Esophagus muscularis mucosa (tissue), 4 donors: Measurements from ENCODE around the gene TNFRSF25. TPM values are rescaled to one million over a fixed set of nuclear protein-coding genes. Genes with fewer than 3 reads are reported as not detected.

Source experiments
- DNase-seq: peaks from one replicate; pipeline ENCODE4 v3.0.0-alpha.2; 2017; ENCODE audit errors: extremely low spot score
- H3K27ac ChIP-seq, 4 donors: fragments of 200-600 bp; sonication (generic); replicated peaks in 1 of 4; 1 replicate in 3 of 4; 2 replicates in 1 of 4; pipeline ENCODE4 v1.5.1; 2016 to 2019; ENCODE audit warnings: mild to moderate bottlenecking in 1 of 4
- H3K27me3 ChIP-seq, 4 donors: fragments of 200-600 bp; sonication (generic); one replicate each; pipeline versions ENCODE4 v1.5.1 to v1.6.0; 2016 to 2019
- H3K36me3 ChIP-seq, 4 donors: fragments of 200-600 bp; sonication (generic); one replicate each; pipeline ENCODE4 v1.5.1; 2016 to 2019
- H3K4me1 ChIP-seq, 4 donors: fragments of 200-600 bp; sonication (generic); one replicate each; pipeline ENCODE4 v1.5.1; 2016 to 2019
- H3K4me3 ChIP-seq, 4 donors: fragments of 200-600 bp; sonication (generic); 1 replicate in 2 of 4; 2 replicates in 2 of 4; pipeline ENCODE4 v1.5.1; 2016 to 2019; ENCODE audit warnings: mild to moderate bottlenecking in 4 of 4, moderate library complexity in 1 of 4
- H3K9me3 ChIP-seq, 4 donors: fragments of 200-600 bp; sonication (generic); 1 replicate in 3 of 4; 2 replicates in 1 of 4; pipeline ENCODE4 v1.5.1; 2016 to 2019
- EP300 ChIP-seq: sonication (generic); formaldehyde crosslinking; IDR thresholded peaks from one replicate; pipeline ENCODE4 v1.6.1; 2017; ENCODE audit warnings: antibody characterized with exemption
- POLR2A ChIP-seq: fragments of 450-650 bp; IDR thresholded peaks from one replicate; pipeline ENCODE4 v1.6.1; 2017; ENCODE audit warnings: antibody characterized with exemption, moderate library complexity, mild to moderate bottlenecking, low read depth
- POLR2AphosphoS5 ChIP-seq, 2 donors: sonication (generic); formaldehyde crosslinking; IDR thresholded peaks; one replicate each; pipeline ENCODE4 v1.6.1; 2017; ENCODE audit warnings: antibody characterized with exemption in 2 of 2
- WGBS: methylation state at CpG from one replicate; pipeline ENCODE4 v1.1.5; 2018; 5-methylcytosine and 5-hydroxymethylcytosine counted together
- intact Hi-C: fragments of 100-400 bp; cut with DNase I; formaldehyde crosslinking; loops from one replicate; pipeline ENCODE4 v1.15.1; 2023
- total RNA-seq, 4 donors: library from RNA; depleted of rRNA; stranded (reverse); fragments of >200 nt; gene quantifications; one replicate each; pipeline versions ENCODE4 v1.1.0 to v1.2.1, GENCODE V29; 2016
- TF ChIP-seq, protein P1 (sequence below), 3 experiments: fragments of 200-600 bp in 2 of 3; fragments of 450-650 bp in 1 of 3; sonication (generic) in 2 of 3; IDR thresholded peaks; one replicate each; pipeline ENCODE4 v1.5.1; 2017 to 2019; ENCODE audit warnings: antibody characterized with exemption in 3 of 3, mild to moderate bottlenecking in 2 of 3, moderate library complexity in 1 of 3

TNFRSF25 gene
- total RNA-seq, 4 donors from 2014 or later, result 2.5 to 9.1 (median 9.1) TPM

DNA sequence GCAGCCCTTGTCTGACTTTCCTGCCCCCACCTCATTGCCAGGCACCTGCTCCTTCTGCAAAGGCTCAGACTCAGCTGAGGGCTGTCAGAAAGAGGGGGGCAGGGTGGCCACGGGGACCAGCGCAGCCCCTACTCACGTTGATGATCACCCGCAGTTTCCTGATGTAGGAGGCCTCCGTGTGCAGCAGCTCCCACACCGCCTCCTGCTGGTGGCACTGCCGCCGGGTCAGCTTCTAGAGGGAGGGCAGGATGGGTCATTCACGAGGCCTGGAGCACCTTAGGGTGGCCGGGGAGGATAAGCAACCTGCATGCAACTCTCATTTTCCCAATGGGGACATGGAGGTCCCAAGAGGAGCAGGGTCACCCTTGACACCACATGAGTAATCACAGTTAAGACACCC, 6.4 kb upstream of the TNFRSF25 start:
- peaks cover 11 to 92% (median 73%) of the 10 kb centered on the region in 4 donors for H3K36me3 ChIP-seq
- DNase-seq, result no peak

DNA sequence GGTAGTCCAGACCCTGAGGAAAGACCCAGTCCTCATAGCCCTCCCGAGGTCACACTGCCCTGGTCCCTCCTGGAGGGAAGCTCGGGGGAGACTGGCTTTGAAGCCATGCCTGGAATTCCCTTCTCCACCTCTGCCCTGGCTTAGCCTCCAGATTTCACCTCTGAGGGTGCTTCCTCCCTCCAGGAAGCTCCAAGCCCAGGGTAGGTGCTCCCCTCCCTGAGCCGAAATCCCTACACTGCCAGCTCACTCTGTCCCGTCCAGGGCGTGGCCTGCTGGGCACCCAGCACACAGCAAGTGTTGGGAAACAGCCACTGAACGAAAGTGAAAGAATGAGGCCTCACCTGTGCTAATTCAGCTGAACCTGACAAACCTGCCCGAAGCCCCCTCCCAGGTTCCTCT, 6.0 kb upstream of the TNFRSF25 start:
- peaks cover 11 to 92% (median 77%) of the 10 kb centered on the region in 4 donors for H3K36me3 ChIP-seq
- no peak overlapping the region for H3K27ac ChIP-seq
- peaks cover 0 to 11% (median 0%) of the 10 kb centered on the region in 4 donors for H3K27me3 ChIP-seq
- peaks cover 0 to 7% (median 3%) of the 10 kb centered on the region in 4 donors for H3K4me1 ChIP-seq
- no peak for TF ChIP-seq EP300
- DNase-seq, result no peak
- H3K9me3 ChIP-seq, result no peaks in the 10 kb centered on the region
- no peak overlapping the region for H3K4me3 ChIP-seq
- intact Hi-C loops, result no loop called here
- 91% methylated on average over 5 of the region's 7 CpGs for WGBS

More for the DNA sequence above, 6.4 kb upstream of the TNFRSF25 start:
- H3K27ac ChIP-seq, result no peak overlapping the region
- 95% methylated on average over 6 of the region's 10 CpGs for WGBS
- TF ChIP-seq POLR2AphosphoS5 (IDR thresholded peaks at IDR 0.05), result no peak
- no peaks in the 10 kb centered on the region for H3K9me3 ChIP-seq
- no peak overlapping the region for H3K4me3 ChIP-seq
- peaks cover 0 to 7% (median 0%) of the 10 kb centered on the region in 4 donors for H3K27me3 ChIP-seq
- H3K4me1 ChIP-seq, result peaks cover 0 to 7% (median 3%) of the 10 kb centered on the region in 4 donors
- intact Hi-C loops, result no loop called here

DNA sequence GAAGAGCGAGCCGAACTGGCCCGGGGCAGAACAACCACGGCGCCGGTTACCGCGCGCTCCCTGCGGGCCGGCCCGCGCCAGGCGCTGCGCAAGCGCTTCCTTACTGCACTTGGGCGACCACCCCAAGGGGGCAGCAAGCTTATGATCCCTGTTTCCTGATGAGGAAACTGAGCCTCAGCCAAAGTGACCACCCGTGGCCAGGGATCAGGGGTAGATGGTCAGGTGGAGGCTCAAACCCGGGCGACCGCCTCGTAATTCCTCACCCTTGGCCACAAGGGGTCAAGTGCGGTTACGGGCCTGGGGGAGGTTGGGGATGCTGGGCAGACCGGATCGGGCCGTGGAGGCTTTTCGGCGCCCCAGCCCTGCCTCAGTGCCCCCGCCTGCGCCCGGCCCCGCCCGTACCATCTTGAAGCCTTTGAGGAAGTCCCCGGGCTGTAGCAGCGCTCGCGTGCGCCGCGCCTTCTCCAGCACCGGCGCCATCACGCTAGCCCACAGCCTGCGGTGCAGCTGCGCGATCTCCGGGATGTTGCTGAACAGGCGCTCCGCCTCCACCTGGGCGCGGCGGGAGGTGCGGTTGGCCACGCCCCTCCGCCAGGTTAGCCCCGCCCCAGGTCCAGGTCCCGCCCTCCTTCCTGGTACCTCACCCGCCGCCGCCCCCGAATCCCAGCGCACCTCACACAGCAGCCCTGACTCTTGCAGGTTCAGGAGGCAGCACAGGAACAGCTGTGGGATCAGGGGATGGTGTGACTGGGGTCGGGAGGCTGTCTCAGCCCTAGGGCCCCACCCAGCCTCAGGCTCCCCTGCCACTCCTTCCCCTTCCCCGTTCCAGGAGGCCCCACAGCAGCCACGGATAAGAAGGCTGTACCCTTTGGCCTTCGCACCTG, 5.4 kb upstream of the TNFRSF25 start:
- TF ChIP-seq EP300, result no peak
- no peak for TF ChIP-seq POLR2A
- no peak for TF ChIP-seq POLR2AphosphoS5 (IDR thresholded peaks at IDR 0.05)
- TF ChIP-seq, protein P1, sequence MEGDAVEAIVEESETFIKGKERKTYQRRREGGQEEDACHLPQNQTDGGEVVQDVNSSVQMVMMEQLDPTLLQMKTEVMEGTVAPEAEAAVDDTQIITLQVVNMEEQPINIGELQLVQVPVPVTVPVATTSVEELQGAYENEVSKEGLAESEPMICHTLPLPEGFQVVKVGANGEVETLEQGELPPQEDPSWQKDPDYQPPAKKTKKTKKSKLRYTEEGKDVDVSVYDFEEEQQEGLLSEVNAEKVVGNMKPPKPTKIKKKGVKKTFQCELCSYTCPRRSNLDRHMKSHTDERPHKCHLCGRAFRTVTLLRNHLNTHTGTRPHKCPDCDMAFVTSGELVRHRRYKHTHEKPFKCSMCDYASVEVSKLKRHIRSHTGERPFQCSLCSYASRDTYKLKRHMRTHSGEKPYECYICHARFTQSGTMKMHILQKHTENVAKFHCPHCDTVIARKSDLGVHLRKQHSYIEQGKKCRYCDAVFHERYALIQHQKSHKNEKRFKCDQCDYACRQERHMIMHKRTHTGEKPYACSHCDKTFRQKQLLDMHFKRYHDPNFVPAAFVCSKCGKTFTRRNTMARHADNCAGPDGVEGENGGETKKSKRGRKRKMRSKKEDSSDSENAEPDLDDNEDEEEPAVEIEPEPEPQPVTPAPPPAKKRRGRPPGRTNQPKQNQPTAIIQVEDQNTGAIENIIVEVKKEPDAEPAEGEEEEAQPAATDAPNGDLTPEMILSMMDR (IDR thresholded peaks at IDR 0.05), result no peak
- intact Hi-C loops, result no loop called here
- no peak overlapping the region for H3K4me3 ChIP-seq
- H3K36me3 ChIP-seq, result peaks cover 11 to 89% (median 77%) of the 10 kb centered on the region in 4 donors
- peaks cover 0 to 7% (median 3%) of the 10 kb centered on the region in 4 donors for H3K4me1 ChIP-seq
- no peaks in the 10 kb centered on the region for H3K9me3 ChIP-seq
- peaks cover 0 to 17% (median under 1%) of the 10 kb centered on the region in 4 donors for H3K27me3 ChIP-seq
- 90% methylated on average over 25 of the region's 67 CpGs for WGBS
- no peak overlapping the region for H3K27ac ChIP-seq
- DNase-seq, result no peak

DNA sequence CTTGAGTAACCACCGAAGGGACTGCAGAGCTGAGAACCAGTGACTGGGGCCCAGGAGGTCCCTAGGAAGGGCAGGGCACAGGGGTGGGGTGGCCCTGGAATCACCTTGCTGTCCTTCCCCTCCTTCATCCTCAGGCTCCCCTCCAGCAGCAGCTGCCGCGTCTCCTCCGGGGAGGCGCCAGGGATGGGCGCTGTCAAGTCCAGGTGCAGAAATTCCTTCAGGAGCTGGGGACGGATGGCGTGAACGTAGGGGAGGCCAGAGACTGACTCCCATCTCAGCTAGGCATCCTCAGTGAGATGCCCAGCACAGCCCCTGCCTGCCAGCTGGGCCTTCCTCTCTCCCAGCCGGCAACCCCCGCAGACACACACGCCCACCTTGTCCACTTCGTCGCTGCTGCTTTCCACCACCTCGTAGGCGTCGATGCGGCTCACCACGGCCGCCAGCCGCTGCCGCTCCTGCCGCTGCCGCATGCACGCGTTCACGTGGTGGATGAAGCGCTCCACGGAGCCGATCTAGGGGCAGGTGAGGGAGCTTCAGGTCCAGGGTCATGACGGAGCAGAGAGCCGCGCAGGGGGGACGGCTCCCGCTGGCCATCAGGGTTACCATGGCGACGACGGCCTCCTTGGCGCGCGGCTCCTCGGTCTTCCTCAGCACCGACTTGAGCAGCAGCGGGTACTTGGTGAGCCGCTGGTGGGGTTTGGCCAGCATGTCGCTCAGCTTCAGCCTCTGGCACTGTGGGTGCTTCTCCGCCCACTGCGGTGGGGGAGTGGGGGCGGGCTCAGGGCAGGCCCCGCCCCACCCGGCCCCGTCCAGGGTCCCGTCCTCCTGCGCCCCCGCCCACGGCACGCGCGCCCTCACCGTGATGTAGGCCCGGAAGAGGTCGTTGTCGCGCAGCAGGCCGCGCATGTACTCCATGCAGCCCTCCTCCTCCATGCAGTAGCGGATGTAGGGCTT, 4.4 kb upstream of the TNFRSF25 start:
- TF ChIP-seq EP300 (no peak), POLR2A (no peak), POLR2AphosphoS5 (IDR thresholded peaks at IDR 0.05) (no peak)
- TF ChIP-seq, protein P1 (IDR thresholded peaks at IDR 0.05), result no peak
- no peak for DNase-seq
- intact Hi-C loops, result no loop called here
- 84% methylated on average over 48 of the region's 67 CpGs for WGBS
- H3K4me3 ChIP-seq, result no peak overlapping the region
- no peaks in the 10 kb centered on the region for H3K9me3 ChIP-seq
- H3K4me1 ChIP-seq, result peaks cover 0 to 11% (median 4%) of the 10 kb centered on the region in 4 donors
- H3K36me3 ChIP-seq, result peaks cover 11 to 87% (median 77%) of the 10 kb centered on the region in 4 donors
- peaks cover 0 to 26% (median 5%) of the 10 kb centered on the region in 4 donors for H3K27me3 ChIP-seq
- H3K27ac ChIP-seq, result no peak overlapping the region

DNA sequence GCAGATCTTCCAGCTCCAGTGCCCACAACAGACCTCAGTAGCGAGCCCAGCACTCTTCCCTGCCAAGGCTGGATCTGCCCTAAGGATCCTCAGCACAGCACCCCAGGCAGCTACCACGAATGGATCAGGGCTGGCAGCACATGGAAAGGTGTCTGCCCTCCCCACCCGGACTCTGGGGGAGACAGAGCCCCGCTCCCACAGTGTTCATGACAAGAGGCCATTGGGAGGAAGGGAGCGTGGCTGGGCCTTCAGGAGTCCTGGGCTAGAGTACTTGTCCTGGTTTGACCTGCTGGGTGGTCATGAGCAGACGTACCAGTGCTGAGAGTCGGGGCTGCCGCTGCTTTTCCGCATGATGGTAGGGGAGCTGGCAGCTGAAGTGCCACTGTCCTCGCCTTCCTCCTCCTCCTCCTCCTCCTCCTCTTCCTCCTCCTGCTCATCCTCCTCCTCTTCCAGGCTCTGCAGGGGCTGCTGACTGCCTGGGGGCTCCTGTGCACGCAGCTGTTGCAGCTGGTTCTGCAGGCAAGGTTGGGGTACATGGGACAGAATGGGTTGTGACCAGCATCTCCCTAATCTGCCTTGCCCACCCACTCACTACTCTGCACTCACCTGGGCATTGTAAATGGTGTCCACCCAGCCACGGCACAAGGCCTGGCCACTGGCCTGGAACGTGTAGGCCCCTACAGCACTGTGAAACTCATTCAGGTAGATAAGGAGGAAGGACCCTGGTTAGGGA, 2.9 kb upstream of the TNFRSF25 start:
- 87% methylated on average over 12 of the region's 13 CpGs for WGBS
- TF ChIP-seq EP300 (no peak), POLR2A (no peak), POLR2AphosphoS5 (IDR thresholded peaks at IDR 0.05) (no peak)
- TF ChIP-seq, protein P1 (IDR thresholded peaks at IDR 0.05), result no peak
- Histone ChIP-seq H3K27me3 (peaks cover 0 to 41% (median 5%) of the 10 kb centered on the region in 4 donors), H3K27ac (no peak overlapping the region), H3K36me3 (peaks cover 11 to 81% (median 67%) of the 10 kb centered on the region in 4 donors), H3K4me1 (peaks cover 0 to 10% (median 5%) of the 10 kb centered on the region in 4 donors), H3K4me3 (no peak overlapping the region), H3K9me3 (no peaks in the 10 kb centered on the region)
- no peak for DNase-seq
- intact Hi-C loops, result no loop called here
